K562 (cell line): ENCODE measurements around the gene LBHD1. TPM values are rescaled to one million over a fixed set of nuclear protein-coding genes. Genes with fewer than 3 reads are reported as not detected.
A peak's percentile ranks its signal among the peaks of the same experiment; 100 is the strongest.

Source experiments
- CXXC5 ChIP-seq: fragments of 250-450 bp; sonication (Bioruptor Pico); IDR thresholded peaks from 2 replicates; pipeline ENCODE4 v1.8.0; 2022; ENCODE audit warnings: inconsistent platforms, mild to moderate bottlenecking, moderate library complexity
- ETV1 ChIP-seq: fragments of 450-650 bp; conservative IDR thresholded peaks from 2 replicates; pipeline ENCODE4 v1.6.1; 2016; ENCODE audit warnings: missing genetic modification characterization, control low read depth, low read depth, missing compliant biosample characterization
- GTF2A2 ChIP-seq: IDR thresholded peaks from 2 replicates; pipeline ENCODE4 v1.6.1; 2016; ENCODE audit warnings: mild to moderate bottlenecking, missing genetic modification characterization, missing compliant biosample characterization
- HCFC1 ChIP-seq: IDR thresholded peaks from 2 replicates; pipeline ENCODE4 v1.6.1; 2012; ENCODE audit warnings: low read depth, low read length, improper control_type of control experiment
- KDM5B ChIP-seq: fragments of 200-600 bp; sonication (generic); IDR thresholded peaks from 2 replicates; pipeline ENCODE4 v1.6.1; 2012; ENCODE audit warnings: low read depth, mild to moderate bottlenecking, moderate library complexity, low read length, control low read depth, inconsistent platforms; ENCODE audit not compliant: insufficient replicate concordance
- MAZ ChIP-seq, 2 experiments: fragments of 450-650 bp in 1 of 2; sonication (generic) in 1 of 2; formaldehyde crosslinking; IDR thresholded peaks in 1 of 2; conservative IDR thresholded peaks in 1 of 2; 2 replicates each; pipeline versions ENCODE4 v1.4.0 to v1.5.0; 2020; ENCODE audit warnings: mild to moderate bottlenecking in 1 of 2, missing genetic modification reagents in 1 of 2
- NFXL1 ChIP-seq: fragments of 450-650 bp; formaldehyde crosslinking; IDR thresholded peaks from 2 replicates; pipeline ENCODE4 v1.4.0; 2021; ENCODE audit warnings: mild to moderate bottlenecking
- POLR3A ChIP-seq: IDR thresholded peaks from 2 replicates; pipeline ENCODE4 v1.6.1; 2011; ENCODE audit warnings: borderline replicate concordance, mild to moderate bottlenecking, moderate library complexity; ENCODE audit not compliant: insufficient read length, insufficient read depth; ENCODE audit errors: extremely low read depth
- SREBF1 ChIP-seq: fragments of 150-350 bp; IDR thresholded peaks from 2 replicates; pipeline ENCODE4 v1.6.1; 2014; ENCODE audit warnings: antibody characterized with exemption, low read depth, low read length, borderline replicate concordance
- TCF3 ChIP-seq: sonication (generic); formaldehyde crosslinking; IDR thresholded peaks from 2 replicates; pipeline ENCODE4 v1.4.0; 2020; ENCODE audit warnings: mild to moderate bottlenecking, missing genetic modification reagents
- ZNF124 ChIP-seq: sonication (generic); formaldehyde crosslinking; IDR thresholded peaks from 2 replicates; pipeline ENCODE4 v1.8.1; 2022; ENCODE audit warnings: missing genetic modification reagents
- polyA plus RNA-seq, 8 experiments: library from polyadenylated mRNA; depleted of rRNA in 4 of 8; stranded (reverse) in 5 of 8; unstranded in 3 of 8; fragments of >200 nt; fragmentation: Nextera tagmentation in 2 of 8; fragmentation: Illumina TruSeq in 1 of 8; extraction: Ambion mirVana in 2 of 8; extraction: Trizol in 1 of 8; gene quantifications; 2 replicates each; pipeline versions ENCODE4 v1.2.1 to v1.2.3, GENCODE V29; 2011 to 2014; ENCODE audit warnings: inconsistent platforms in 1 of 8, missing spikeins in 1 of 8
- total RNA-seq, 7 experiments: library from RNA; depleted of rRNA in 6 of 7; stranded (reverse); fragments of >200 nt in 6 of 7; fragmentation: Illumina TruSeq in 2 of 7; extraction: Trizol in 2 of 7; gene quantifications; 2 replicates each; pipeline versions ENCODE4 v1.2.1 to v1.2.3, GENCODE V29; 2011 to 2021; ENCODE audit warnings: low replicate concordance in 1 of 7
- TF ChIP-seq, protein P1 (sequence below): fragments of 250-450 bp; sonication (Bioruptor Pico); IDR thresholded peaks from 2 replicates; pipeline ENCODE4 v1.4.0; 2020; ENCODE audit warnings: mild to moderate bottlenecking
- TF ChIP-seq, protein P2 (sequence below): sonication (generic); formaldehyde crosslinking; IDR thresholded peaks from 2 replicates; pipeline ENCODE4 v1.8.0; 2022; ENCODE audit warnings: mild to moderate bottlenecking, missing genetic modification reagents
- TF ChIP-seq, protein P3 (sequence below): sonication (generic); formaldehyde crosslinking; IDR thresholded peaks from 2 replicates; pipeline ENCODE4 v1.4.0; 2020; ENCODE audit warnings: mild to moderate bottlenecking, missing genetic modification reagents
- TF ChIP-seq, protein P4 (sequence below): fragments of 250-450 bp; sonication (Bioruptor Pico); IDR thresholded peaks from 2 replicates; pipeline ENCODE4 v1.8.0; 2021; ENCODE audit warnings: moderate library complexity, mild to moderate bottlenecking, inconsistent platforms
- TF ChIP-seq, protein P5 (sequence below): fragments of 250-450 bp; sonication (Bioruptor Pico); IDR thresholded peaks from 2 replicates; pipeline ENCODE4 v1.9.0; 2021; ENCODE audit warnings: mild to moderate bottlenecking, inconsistent platforms

LBHD1 gene
- total and polyA plus RNA-seq, 9 of the 15 experiments (the other 6 are each of a cell fraction or from before 2014, with no cell fraction given): 2.6 to 28.0 (median 12.5) TPM

DNA sequence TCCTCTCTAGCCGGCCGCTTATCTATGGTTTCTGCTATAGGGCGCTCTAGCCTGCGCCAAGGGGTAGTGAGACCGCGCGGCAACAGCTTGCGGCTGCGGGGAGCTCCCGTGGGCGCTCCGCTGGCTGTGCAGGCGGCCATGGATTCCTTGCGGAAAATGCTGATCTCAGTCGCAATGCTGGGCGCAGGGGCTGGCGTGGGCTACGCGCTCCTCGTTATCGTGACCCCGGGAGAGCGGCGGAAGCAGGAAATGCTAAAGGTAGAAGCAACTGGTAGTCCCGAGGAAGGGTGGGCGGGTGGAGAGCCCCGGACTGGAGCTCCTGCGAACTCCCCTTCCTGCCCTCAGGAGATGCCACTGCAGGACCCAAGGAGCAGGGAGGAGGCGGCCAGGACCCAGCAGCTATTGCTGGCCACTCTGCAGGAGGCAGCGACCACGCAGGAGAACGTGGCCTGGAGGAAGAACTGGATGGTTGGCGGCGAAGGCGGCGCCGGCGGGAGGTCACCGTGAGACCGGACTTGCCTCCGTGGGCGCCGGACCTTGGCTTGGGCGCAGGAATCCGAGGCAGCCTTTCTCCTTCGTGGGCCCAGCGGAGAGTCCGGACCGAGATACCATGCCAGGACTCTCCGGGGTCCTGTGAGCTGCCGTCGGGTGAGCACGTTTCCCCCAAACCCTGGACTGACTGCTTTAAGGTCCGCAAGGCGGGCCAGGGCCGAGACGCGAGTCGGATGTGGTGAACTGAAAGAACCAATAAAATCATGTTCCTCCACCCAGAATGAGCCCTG is at the start of gene LBHD1, which contains the start of gene UQCC3 (continued):
- TF ChIP-seq KDM5B (peak; percentile 90), TCF3 (CRISPR knock-in tag) (0 out of 2 replicates have a peak, but pooled peaks have one; percentile 5), SREBF1 (no peak), ZNF124 (no peak), HCFC1 (peak; percentile 68), MAZ (CRISPR knock-in tag; conservative IDR thresholded peaks at IDR 0.05 in 1 of 2, IDR thresholded peaks at IDR 0.05 in 1 of 2) (peak; percentile 42 to 49; a peak in 1 of 4 replicates), CXXC5 (peak; percentile 73), POLR3A (no peak), GTF2A2 (peak; percentile 78; the same call in 1 of the 2 replicates), NFXL1 (CRISPR knock-in tag) (no peak), ETV1 (tag) (peak; percentile 47; the same call in 1 of the 2 replicates)
- TF ChIP-seq, protein P1, sequence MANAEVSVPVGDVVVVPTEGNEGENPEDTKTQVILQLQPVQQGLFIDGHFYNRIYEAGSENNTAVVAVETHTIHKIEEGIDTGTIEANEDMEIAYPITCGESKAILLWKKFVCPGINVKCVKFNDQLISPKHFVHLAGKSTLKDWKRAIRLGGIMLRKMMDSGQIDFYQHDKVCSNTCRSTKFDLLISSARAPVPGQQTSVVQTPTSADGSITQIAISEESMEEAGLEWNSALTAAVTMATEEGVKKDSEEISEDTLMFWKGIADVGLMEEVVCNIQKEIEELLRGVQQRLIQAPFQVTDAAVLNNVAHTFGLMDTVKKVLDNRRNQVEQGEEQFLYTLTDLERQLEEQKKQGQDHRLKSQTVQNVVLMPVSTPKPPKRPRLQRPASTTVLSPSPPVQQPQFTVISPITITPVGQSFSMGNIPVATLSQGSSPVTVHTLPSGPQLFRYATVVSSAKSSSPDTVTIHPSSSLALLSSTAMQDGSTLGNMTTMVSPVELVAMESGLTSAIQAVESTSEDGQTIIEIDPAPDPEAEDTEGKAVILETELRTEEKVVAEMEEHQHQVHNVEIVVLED: peak; percentile 4; the same call in 1 of the 2 replicates
- TF ChIP-seq, protein P2, sequence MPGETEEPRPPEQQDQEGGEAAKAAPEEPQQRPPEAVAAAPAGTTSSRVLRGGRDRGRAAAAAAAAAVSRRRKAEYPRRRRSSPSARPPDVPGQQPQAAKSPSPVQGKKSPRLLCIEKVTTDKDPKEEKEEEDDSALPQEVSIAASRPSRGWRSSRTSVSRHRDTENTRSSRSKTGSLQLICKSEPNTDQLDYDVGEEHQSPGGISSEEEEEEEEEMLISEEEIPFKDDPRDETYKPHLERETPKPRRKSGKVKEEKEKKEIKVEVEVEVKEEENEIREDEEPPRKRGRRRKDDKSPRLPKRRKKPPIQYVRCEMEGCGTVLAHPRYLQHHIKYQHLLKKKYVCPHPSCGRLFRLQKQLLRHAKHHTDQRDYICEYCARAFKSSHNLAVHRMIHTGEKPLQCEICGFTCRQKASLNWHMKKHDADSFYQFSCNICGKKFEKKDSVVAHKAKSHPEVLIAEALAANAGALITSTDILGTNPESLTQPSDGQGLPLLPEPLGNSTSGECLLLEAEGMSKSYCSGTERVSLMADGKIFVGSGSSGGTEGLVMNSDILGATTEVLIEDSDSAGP (CRISPR knock-in tag): 0 out of 2 replicates have a peak, but pooled peaks have one; percentile 42
- TF ChIP-seq, protein P3, sequence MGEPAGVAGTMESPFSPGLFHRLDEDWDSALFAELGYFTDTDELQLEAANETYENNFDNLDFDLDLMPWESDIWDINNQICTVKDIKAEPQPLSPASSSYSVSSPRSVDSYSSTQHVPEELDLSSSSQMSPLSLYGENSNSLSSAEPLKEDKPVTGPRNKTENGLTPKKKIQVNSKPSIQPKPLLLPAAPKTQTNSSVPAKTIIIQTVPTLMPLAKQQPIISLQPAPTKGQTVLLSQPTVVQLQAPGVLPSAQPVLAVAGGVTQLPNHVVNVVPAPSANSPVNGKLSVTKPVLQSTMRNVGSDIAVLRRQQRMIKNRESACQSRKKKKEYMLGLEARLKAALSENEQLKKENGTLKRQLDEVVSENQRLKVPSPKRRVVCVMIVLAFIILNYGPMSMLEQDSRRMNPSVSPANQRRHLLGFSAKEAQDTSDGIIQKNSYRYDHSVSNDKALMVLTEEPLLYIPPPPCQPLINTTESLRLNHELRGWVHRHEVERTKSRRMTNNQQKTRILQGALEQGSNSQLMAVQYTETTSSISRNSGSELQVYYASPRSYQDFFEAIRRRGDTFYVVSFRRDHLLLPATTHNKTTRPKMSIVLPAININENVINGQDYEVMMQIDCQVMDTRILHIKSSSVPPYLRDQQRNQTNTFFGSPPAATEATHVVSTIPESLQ (CRISPR knock-in tag): 0 out of 2 replicates have a peak, but pooled peaks have one; percentile 37
- TF ChIP-seq, protein P4, sequence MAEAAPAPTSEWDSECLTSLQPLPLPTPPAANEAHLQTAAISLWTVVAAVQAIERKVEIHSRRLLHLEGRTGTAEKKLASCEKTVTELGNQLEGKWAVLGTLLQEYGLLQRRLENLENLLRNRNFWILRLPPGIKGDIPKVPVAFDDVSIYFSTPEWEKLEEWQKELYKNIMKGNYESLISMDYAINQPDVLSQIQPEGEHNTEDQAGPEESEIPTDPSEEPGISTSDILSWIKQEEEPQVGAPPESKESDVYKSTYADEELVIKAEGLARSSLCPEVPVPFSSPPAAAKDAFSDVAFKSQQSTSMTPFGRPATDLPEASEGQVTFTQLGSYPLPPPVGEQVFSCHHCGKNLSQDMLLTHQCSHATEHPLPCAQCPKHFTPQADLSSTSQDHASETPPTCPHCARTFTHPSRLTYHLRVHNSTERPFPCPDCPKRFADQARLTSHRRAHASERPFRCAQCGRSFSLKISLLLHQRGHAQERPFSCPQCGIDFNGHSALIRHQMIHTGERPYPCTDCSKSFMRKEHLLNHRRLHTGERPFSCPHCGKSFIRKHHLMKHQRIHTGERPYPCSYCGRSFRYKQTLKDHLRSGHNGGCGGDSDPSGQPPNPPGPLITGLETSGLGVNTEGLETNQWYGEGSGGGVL (CRISPR knock-in tag): no peak
- TF ChIP-seq, protein P5, sequence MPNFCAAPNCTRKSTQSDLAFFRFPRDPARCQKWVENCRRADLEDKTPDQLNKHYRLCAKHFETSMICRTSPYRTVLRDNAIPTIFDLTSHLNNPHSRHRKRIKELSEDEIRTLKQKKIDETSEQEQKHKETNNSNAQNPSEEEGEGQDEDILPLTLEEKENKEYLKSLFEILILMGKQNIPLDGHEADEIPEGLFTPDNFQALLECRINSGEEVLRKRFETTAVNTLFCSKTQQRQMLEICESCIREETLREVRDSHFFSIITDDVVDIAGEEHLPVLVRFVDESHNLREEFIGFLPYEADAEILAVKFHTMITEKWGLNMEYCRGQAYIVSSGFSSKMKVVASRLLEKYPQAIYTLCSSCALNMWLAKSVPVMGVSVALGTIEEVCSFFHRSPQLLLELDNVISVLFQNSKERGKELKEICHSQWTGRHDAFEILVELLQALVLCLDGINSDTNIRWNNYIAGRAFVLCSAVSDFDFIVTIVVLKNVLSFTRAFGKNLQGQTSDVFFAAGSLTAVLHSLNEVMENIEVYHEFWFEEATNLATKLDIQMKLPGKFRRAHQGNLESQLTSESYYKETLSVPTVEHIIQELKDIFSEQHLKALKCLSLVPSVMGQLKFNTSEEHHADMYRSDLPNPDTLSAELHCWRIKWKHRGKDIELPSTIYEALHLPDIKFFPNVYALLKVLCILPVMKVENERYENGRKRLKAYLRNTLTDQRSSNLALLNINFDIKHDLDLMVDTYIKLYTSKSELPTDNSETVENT (CRISPR knock-in tag): peak; percentile 91
